Esophagus squamous epithelium (tissue), 5 donors: ENCODE data around the gene ANKRD16. TPM values are rescaled to one million over a fixed set of nuclear protein-coding genes. Genes with fewer than 3 reads are reported as not detected.
"Not testable (repeated sequence)": the region's sequence is repeated elsewhere in the genome, so short reads cannot be mapped to it uniquely, and the experiment has no call there.

Experiments used
- DNase-seq: peaks from one replicate; lab custom pipeline; 2025; lab: John Stamatoyannopoulos, UW
- H3K27ac ChIP-seq, 4 donors: fragments of 200-600 bp; sonication (generic); one replicate each; pipeline ENCODE4 v1.5.1; 2016 to 2019; ENCODE audit warnings: mild to moderate bottlenecking in 1 of 4
- H3K27me3 ChIP-seq, 4 donors: fragments of 200-600 bp; sonication (generic); 1 replicate in 3 of 4; 2 replicates in 1 of 4; pipeline versions ENCODE4 v1.5.1 to v1.6.0; 2017 to 2021; ENCODE audit warnings: antibody characterized with exemption in 1 of 4
- H3K36me3 ChIP-seq, 3 donors: fragments of 200-600 bp; sonication (generic); one replicate each; pipeline ENCODE4 v1.5.1; 2016 to 2019
- H3K4me1 ChIP-seq, 3 donors: fragments of 200-600 bp; sonication (generic); one replicate each; pipeline ENCODE4 v1.5.1; 2017 to 2019
- H3K4me3 ChIP-seq, 4 donors: fragments of 200-600 bp; sonication (generic); 1 replicate in 3 of 4; 2 replicates in 1 of 4; pipeline ENCODE4 v1.5.1; 2016 to 2019; ENCODE audit warnings: mild to moderate bottlenecking in 2 of 4, moderate library complexity in 1 of 4
- H3K9me3 ChIP-seq, 3 donors: fragments of 200-600 bp; sonication (generic); one replicate each; pipeline ENCODE4 v1.5.1; 2016 to 2019
- POLR2A ChIP-seq, 4 donors: fragments of 450-650 bp; IDR thresholded peaks; one replicate each; pipeline ENCODE4 v1.6.1; 2017; ENCODE audit warnings: antibody characterized with exemption in 4 of 4, mild to moderate bottlenecking in 4 of 4, moderate library complexity in 3 of 4
- WGBS, 2 donors: methylation state at CpG; one replicate each; pipeline ENCODE4 v1.1.5; 2018; 5-methylcytosine and 5-hydroxymethylcytosine counted together
- intact Hi-C: fragments of 100-400 bp; cut with DNase I; formaldehyde crosslinking; loops from one replicate; pipeline ENCODE4 v1.15.0; 2022
- total RNA-seq, 4 donors: library from RNA; depleted of rRNA; stranded (reverse); fragments of >200 nt; gene quantifications; one replicate each; pipeline ENCODE4 v1.1.0, GENCODE V29; 2016
- TF ChIP-seq, protein P1 (sequence below), 6 experiments: fragments of 450-650 bp in 4 of 6; fragments of 200-600 bp in 2 of 6; sonication (generic) in 2 of 6; IDR thresholded peaks; one replicate each; pipeline ENCODE4 v1.5.1; 2016 to 2019; ENCODE audit warnings: antibody characterized with exemption in 6 of 6, mild to moderate bottlenecking in 4 of 6, moderate library complexity in 4 of 6
- donor health status: DM: yes; HTN: yes; CAD: no.

Gene ANKRD16
- total RNA-seq, 4 donors from 2014 or later = 2.8 to 10.9 (median 5.1) TPM

DNA sequence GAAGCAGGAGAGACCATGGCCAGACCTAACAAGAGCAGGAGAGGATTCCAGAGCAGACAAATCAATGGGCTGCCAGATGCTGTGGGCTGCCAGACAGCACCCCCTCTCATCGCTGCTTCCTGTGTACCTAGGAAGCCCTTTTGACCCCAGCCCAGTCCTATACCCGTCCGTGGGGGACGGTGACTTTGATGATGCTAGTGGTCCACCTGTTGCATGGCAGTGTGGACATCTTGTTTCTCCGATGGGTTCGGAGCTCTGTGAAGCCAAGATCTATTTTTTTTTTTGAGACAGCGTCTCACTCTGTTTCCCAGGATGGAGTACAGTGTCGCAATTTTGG is 58.3 kb downstream of the ANKRD16 start:
- no peaks in the 10 kb centered on the region for H3K36me3 ChIP-seq
- peaks cover 0 to 18% (median 7%) of the 10 kb centered on the region in 3 donors for H3K4me1 ChIP-seq
- H3K27ac ChIP-seq = no peak overlapping the region
- H3K9me3 ChIP-seq = no peaks in the 10 kb centered on the region
- no peak overlapping the region for H3K4me3 ChIP-seq
- no peaks in the 10 kb centered on the region for H3K27me3 ChIP-seq
- DNase-seq = no peak
- intact Hi-C loops = no loop called here
- 86 to 89% methylated on average over 8 of the region's 8 CpGs for WGBS, 2 donors
- TF ChIP-seq POLR2A (IDR thresholded peaks at IDR 0.05) = no peak
- TF ChIP-seq, protein P1, sequence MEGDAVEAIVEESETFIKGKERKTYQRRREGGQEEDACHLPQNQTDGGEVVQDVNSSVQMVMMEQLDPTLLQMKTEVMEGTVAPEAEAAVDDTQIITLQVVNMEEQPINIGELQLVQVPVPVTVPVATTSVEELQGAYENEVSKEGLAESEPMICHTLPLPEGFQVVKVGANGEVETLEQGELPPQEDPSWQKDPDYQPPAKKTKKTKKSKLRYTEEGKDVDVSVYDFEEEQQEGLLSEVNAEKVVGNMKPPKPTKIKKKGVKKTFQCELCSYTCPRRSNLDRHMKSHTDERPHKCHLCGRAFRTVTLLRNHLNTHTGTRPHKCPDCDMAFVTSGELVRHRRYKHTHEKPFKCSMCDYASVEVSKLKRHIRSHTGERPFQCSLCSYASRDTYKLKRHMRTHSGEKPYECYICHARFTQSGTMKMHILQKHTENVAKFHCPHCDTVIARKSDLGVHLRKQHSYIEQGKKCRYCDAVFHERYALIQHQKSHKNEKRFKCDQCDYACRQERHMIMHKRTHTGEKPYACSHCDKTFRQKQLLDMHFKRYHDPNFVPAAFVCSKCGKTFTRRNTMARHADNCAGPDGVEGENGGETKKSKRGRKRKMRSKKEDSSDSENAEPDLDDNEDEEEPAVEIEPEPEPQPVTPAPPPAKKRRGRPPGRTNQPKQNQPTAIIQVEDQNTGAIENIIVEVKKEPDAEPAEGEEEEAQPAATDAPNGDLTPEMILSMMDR (IDR thresholded peaks at IDR 0.05) = no peak

DNA sequence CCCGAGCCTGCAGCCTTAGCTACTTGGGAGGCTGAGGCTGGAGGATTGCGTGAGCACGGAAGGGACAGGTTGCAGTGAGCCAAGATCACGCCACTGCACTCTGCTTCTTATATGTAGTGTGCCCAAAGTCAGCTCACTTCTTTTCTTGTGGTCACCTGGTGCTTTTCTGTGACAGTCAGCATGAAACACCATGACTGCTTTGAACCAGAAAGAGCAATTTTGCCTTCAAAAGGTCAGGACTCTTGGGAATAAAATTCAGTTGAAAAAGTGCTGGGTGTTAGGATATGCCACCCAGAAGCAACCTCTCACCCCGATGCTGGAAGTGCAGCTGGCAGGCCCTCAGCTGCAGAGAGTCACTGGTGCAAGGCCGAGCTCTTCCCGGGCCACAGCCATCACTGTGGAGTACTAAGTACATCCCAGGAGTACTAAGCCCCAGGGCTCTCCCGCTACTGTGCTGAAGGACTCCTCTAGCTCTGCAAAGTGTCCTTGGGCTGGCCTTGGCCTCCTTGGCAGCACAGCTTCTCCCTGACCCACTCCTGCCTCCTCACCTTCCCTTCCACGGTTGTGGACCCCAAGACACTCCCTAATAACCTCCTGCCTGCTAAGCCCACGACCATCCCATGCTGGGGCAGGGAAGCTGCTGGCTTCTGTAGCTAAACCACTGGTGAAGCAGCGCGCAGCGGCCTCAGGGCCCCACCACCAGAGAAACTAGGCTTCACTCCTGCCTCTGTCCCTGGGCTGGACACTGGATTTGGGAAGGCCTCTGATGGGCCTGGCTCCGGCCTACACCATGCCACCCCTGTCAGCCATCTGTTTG is 58.9 kb downstream of the ANKRD16 start:
- Histone ChIP-seq H3K27me3 (no peaks in the 10 kb centered on the region), H3K36me3 (no peaks in the 10 kb centered on the region), H3K4me3 (no peak overlapping the region), H3K27ac (no peak overlapping the region), H3K4me1 (peaks cover 0 to 18% (median 7%) of the 10 kb centered on the region in 3 donors), H3K9me3 (no peaks in the 10 kb centered on the region)
- TF ChIP-seq, protein P1 (IDR thresholded peaks at IDR 0.05) = no peak
- TF ChIP-seq POLR2A (IDR thresholded peaks at IDR 0.05) = no peak
- DNase-seq = no peak
- intact Hi-C loops = no loop called here
- 76 to 92% methylated on average over 8 to 13 of the region's 14 CpGs for WGBS, 2 donors

DNA sequence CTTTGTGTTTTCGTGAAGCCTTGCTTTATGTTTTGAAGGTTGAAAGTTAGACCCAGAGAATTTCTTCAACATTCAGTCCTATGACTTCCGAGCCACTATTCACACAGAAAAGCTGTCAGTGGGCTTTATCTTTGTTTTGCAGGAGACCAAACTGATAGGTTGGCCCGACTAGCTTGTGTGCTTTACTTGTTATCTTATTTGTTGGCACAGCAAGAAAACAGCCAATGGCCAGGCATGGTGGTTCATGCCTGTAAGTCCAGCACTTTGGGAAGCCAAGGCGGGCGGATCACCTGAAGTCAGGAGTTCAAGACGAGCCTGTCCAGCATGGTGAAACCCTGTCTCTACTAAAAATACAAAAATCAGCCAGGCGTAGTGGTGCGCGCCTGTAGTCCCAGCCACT is 60.4 kb downstream of the ANKRD16 start:
- Histone ChIP-seq H3K27me3 (no peaks in the 10 kb centered on the region), H3K27ac (no peak overlapping the region), H3K4me1 (peaks cover 0 to 18% (median 7%) of the 10 kb centered on the region in 3 donors), H3K4me3 (no peak overlapping the region), H3K36me3 (no peaks in the 10 kb centered on the region), H3K9me3 (no peaks in the 10 kb centered on the region)
- DNase-seq = no peak
- TF ChIP-seq POLR2A (IDR thresholded peaks at IDR 0.05) = no peak
- TF ChIP-seq, protein P1 (IDR thresholded peaks at IDR 0.05) = no peak
- 81 to 82% methylated on average over 8 to 9 of the region's 9 CpGs for WGBS, 2 donors
- intact Hi-C loops = no loop called here

DNA sequence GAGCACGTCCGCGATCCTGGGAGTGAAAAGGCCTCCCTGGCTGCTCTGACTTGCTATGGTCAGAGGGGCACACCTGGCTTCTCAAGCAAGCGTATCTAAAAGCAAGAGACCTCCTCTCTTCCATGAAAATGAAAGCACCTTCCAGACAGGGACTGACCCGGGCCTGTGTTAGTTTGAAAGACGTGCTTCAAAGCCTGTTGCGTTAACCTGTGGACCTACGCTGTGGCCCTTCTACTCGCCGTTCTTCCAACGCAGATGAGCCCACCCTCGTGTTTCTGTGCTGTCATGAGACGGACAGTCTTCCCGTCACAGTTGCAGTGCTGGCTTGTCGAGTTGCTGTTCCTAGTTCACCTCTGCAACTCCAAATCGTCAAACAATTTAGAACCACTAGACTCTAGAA is 61.0 kb downstream of the ANKRD16 start:
- no peak overlapping the region for H3K27ac ChIP-seq
- intact Hi-C loops = no loop called here
- peaks cover 0 to 17% (median 7%) of the 10 kb centered on the region in 3 donors for H3K4me1 ChIP-seq
- no peaks in the 10 kb centered on the region for H3K9me3 ChIP-seq
- TF ChIP-seq, protein P1 (IDR thresholded peaks at IDR 0.05) = no peak
- no peak for TF ChIP-seq POLR2A (IDR thresholded peaks at IDR 0.05)
- H3K36me3 ChIP-seq = no peaks in the 10 kb centered on the region
- WGBS, 2 donors = 90 to 91% methylated on average over 15 to 16 of the region's 16 CpGs
- no peak for DNase-seq
- H3K27me3 ChIP-seq = no peaks in the 10 kb centered on the region
- H3K4me3 ChIP-seq = no peak overlapping the region

DNA sequence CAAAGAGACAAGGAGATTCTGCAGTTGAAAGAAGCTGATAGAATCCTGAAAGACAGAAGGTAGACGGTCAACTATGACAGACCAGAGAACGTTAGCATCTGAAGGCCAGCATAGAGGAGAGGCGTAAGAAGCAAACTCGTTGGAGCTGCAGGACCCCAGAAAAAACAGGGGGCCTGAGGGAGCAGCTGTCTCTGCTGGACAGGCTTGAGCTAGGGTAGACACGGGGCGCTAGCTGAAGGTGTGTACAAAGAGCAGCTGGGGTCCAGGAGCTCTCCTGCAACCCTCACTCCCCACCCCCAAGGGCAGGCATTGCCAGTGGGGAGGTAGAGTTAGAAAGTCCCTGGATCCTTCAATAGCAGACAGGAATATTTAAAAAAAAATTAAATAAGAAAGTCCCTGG is 61.9 kb downstream of the ANKRD16 start:
- Histone ChIP-seq H3K4me1 (peaks cover 0 to 8% (median 4%) of the 10 kb centered on the region in 3 donors), H3K4me3 (no peak overlapping the region), H3K9me3 (no peaks in the 10 kb centered on the region), H3K27ac (no peak overlapping the region), H3K27me3 (no peaks in the 10 kb centered on the region), H3K36me3 (no peaks in the 10 kb centered on the region)
- no peak for DNase-seq
- TF ChIP-seq, protein P1 (IDR thresholded peaks at IDR 0.05) = no peak
- TF ChIP-seq POLR2A (IDR thresholded peaks at IDR 0.05) = no peak
- 80 to 88% methylated on average over 6 of the region's 6 CpGs for WGBS, 2 donors
- intact Hi-C loops = no loop called here

DNA sequence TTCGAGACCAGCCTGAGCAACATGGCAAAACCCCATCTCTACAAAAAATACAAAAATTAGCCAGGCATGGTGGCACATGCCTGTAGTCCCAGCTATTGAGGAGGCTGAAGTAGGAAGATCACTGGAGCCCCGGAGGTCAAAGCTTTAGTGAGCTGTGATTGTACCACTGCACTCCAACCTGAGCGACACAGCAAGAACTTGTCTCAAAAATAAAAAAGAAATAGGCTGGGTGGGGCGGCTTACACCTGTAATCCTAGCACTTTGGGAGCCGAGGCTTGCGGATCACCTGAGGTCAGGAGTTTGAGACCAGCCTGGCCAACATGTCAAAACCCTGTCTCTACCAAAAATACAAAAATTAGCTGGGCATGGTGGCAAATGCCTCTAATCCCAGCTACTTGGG is 63.2 kb downstream of the ANKRD16 start:
- H3K27ac ChIP-seq, H3K4me3 ChIP-seq, H3K27me3 ChIP-seq, H3K9me3 ChIP-seq, intact Hi-C loops, H3K4me1 ChIP-seq, DNase-seq, H3K36me3 ChIP-seq: not testable (repeated sequence)
- WGBS, 2 donors = 90 to 92% methylated on average over 5 to 6 of the region's 6 CpGs
